Panc1 (cell line): ENCODE results near the gene SLC22A3. TPM values are rescaled to one million over a fixed set of nuclear protein-coding genes. Genes with fewer than 3 reads are reported as not detected.

Experiments used
- ATAC-seq: fragments of 200-7000 bp; cut with Tn5 transposase; 2 replicates; pipeline ENCODE4 v1.9.1; 2020; ENCODE audit warnings: mild to moderate bottlenecking, moderate library complexity
- BruUV-seq: library from RNA; stranded (reverse); fragments of 400-500 nt; replicated peaks from 2 replicates; lab custom pipeline; 2021; lab: Mats Ljungman, UMichigan
- CTCF ChIA-PET: fragments of 300-600 bp; sonication (Branson Sonifier 250); formaldehyde crosslinking; loops from one replicate; lab custom pipeline; 2022; ENCODE audit warnings: antibody characterized with exemption; lab: Charles Lee
- POLR2A ChIA-PET: fragments of 300-600 bp; sonication (Branson Sonifier 250); formaldehyde crosslinking; loops from one replicate; lab custom pipeline; 2022; ENCODE audit warnings: antibody characterized with exemption; lab: Charles Lee
- DNase-seq: peaks from one replicate; pipeline ENCODE4 v3.0.0-alpha.2; 2010; ENCODE audit warnings: low read depth, low spot score
- H3K27ac ChIP-seq: 2 replicates; pipeline ENCODE4 v1.5.1; 2011; ENCODE audit warnings: mild to moderate bottlenecking, low read length, inconsistent platforms
- H3K27me3 ChIP-seq: fragments of 200-500 bp; sonication (Bioruptor generic); 2 replicates; pipeline ENCODE4 v1.6.0; 2014; ENCODE audit warnings: low read length, inconsistent platforms; ENCODE audit not compliant: control insufficient read depth, insufficient read depth
- H3K36me3 ChIP-seq: fragments of 200-500 bp; sonication (Bioruptor generic); 2 replicates; pipeline ENCODE4 v1.5.1; 2014; ENCODE audit warnings: inconsistent platforms, mild to moderate bottlenecking, low read length, moderate library complexity; ENCODE audit not compliant: control insufficient read depth, insufficient read depth
- H3K4me1 ChIP-seq: 2 replicates; pipeline ENCODE4 v1.5.1; 2011; ENCODE audit warnings: inconsistent platforms, mild to moderate bottlenecking, low read length, moderate library complexity; ENCODE audit not compliant: control insufficient read depth, insufficient read depth
- H3K4me3 ChIP-seq, 2 experiments: 2 replicates each; pipeline ENCODE4 v1.5.1; 2011 to 2012; ENCODE audit warnings: low read depth in 2 of 2, low read length in 2 of 2, mild to moderate bottlenecking in 2 of 2, inconsistent platforms in 1 of 2, moderate library complexity in 1 of 2
- H3K9me3 ChIP-seq: fragments of 200-500 bp; sonication (Bioruptor generic); 2 replicates; pipeline ENCODE4 v1.5.1; 2014; ENCODE audit warnings: low read depth, mild to moderate bottlenecking, inconsistent platforms, low read length, moderate library complexity; ENCODE audit not compliant: control insufficient read depth, insufficient read depth
- POLR2AphosphoS5 ChIP-seq: IDR thresholded peaks from 2 replicates; pipeline ENCODE4 v1.6.1; 2012; ENCODE audit warnings: mild to moderate bottlenecking, low read depth, low read length, moderate library complexity
- SIN3A ChIP-seq: IDR thresholded peaks from 2 replicates; pipeline ENCODE4 v1.6.1; 2012; ENCODE audit warnings: low read depth, mild to moderate bottlenecking, low read length, moderate library complexity, borderline replicate concordance; ENCODE audit not compliant: insufficient read depth
- TCF7L2 ChIP-seq: IDR thresholded peaks from 2 replicates; pipeline ENCODE4 v1.6.1; 2011; ENCODE audit warnings: mild to moderate bottlenecking, low read depth, low read length, inconsistent platforms
- in situ Hi-C: cut with HindIII; loops from 2 replicates; pipeline ENCODE4 v1.10.0; 2016; ENCODE audit warnings: low sequenced_read_pairs, low pct_unique_long_range_greater_than_20kb
- intact Hi-C: fragments of 100-400 bp; cut with micrococcal nuclease; formaldehyde crosslinking; loops from one replicate; pipeline ENCODE4 v1.10.0; 2022; ENCODE audit not compliant: unreplicated experiment
- total RNA-seq: library from RNA; stranded (reverse); gene quantifications from one replicate; pipeline ENCODE4 v1.2.1, GENCODE V29; 2021; ENCODE audit not compliant: unreplicated experiment
- TF ChIP-seq, protein P1 (sequence below): fragments of 450-650 bp; IDR thresholded peaks from 2 replicates; pipeline ENCODE4 v1.5.1; 2017; ENCODE audit warnings: mild to moderate bottlenecking
- TF ChIP-seq, protein P2 (sequence below), 2 experiments: IDR thresholded peaks; 2 replicates each; pipeline ENCODE4 v1.6.1; 2011 to 2012; ENCODE audit warnings: low read depth in 2 of 2, control low read depth in 1 of 2, low read length in 1 of 2, mild to moderate bottlenecking in 1 of 2, moderate library complexity in 1 of 2; ENCODE audit not compliant: insufficient read depth in 1 of 2

Gene SLC22A3
- total RNA-seq, 1 experiment from 2014 or later, result not detected

DNA sequence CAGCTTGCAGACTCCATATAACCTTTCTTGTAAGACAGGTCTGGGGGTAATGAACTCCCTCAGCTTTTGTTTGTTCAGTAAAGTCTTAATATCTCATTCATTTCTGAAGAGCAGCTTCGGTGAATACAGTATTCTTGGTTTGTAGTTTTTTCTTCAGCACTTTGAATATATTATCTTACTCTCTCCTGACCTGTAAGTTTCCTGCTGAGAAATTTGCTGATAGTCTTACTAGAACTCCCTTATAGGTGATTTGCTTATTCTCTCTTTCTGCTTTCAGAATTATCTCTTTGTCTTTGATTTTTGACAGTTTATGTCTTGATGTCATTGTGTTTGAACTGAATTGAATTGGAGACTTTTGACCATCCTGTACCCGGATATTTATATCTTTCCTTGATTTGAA is 35.3 kb upstream of the SLC22A3 start:
- ChIA-PET CTCF (no interaction called here), POLR2A (no interaction called here)
- no peak for TF ChIP-seq TCF7L2
- TF ChIP-seq POLR2AphosphoS5, result no peak
- TF ChIP-seq, protein P1, sequence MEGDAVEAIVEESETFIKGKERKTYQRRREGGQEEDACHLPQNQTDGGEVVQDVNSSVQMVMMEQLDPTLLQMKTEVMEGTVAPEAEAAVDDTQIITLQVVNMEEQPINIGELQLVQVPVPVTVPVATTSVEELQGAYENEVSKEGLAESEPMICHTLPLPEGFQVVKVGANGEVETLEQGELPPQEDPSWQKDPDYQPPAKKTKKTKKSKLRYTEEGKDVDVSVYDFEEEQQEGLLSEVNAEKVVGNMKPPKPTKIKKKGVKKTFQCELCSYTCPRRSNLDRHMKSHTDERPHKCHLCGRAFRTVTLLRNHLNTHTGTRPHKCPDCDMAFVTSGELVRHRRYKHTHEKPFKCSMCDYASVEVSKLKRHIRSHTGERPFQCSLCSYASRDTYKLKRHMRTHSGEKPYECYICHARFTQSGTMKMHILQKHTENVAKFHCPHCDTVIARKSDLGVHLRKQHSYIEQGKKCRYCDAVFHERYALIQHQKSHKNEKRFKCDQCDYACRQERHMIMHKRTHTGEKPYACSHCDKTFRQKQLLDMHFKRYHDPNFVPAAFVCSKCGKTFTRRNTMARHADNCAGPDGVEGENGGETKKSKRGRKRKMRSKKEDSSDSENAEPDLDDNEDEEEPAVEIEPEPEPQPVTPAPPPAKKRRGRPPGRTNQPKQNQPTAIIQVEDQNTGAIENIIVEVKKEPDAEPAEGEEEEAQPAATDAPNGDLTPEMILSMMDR, result no peak
- TF ChIP-seq, protein P2, sequence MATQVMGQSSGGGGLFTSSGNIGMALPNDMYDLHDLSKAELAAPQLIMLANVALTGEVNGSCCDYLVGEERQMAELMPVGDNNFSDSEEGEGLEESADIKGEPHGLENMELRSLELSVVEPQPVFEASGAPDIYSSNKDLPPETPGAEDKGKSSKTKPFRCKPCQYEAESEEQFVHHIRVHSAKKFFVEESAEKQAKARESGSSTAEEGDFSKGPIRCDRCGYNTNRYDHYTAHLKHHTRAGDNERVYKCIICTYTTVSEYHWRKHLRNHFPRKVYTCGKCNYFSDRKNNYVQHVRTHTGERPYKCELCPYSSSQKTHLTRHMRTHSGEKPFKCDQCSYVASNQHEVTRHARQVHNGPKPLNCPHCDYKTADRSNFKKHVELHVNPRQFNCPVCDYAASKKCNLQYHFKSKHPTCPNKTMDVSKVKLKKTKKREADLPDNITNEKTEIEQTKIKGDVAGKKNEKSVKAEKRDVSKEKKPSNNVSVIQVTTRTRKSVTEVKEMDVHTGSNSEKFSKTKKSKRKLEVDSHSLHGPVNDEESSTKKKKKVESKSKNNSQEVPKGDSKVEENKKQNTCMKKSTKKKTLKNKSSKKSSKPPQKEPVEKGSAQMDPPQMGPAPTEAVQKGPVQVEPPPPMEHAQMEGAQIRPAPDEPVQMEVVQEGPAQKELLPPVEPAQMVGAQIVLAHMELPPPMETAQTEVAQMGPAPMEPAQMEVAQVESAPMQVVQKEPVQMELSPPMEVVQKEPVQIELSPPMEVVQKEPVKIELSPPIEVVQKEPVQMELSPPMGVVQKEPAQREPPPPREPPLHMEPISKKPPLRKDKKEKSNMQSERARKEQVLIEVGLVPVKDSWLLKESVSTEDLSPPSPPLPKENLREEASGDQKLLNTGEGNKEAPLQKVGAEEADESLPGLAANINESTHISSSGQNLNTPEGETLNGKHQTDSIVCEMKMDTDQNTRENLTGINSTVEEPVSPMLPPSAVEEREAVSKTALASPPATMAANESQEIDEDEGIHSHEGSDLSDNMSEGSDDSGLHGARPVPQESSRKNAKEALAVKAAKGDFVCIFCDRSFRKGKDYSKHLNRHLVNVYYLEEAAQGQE (IDR thresholded peaks at IDR 0.05; ENCODE audit: insufficient read depth in 1 of 2, low read depth in 2 of 2, low read length in 1 of 2), result no peak
- TF ChIP-seq SIN3A, result no peak
- in situ Hi-C loops, result no loop called here
- no TSS peak for BruUV-seq
- no peak for ATAC-seq
- Histone ChIP-seq H3K4me3 (no peak overlapping the region), H3K36me3 (no peaks in the 10 kb centered on the region), H3K4me1 (no peaks in the 10 kb centered on the region), H3K27me3 (no peaks in the 10 kb centered on the region), H3K27ac (no peak overlapping the region), H3K9me3 (peaks cover 6% of the 10 kb centered on the region; the same call in 1 of the 2 replicates)
- DNase-seq, result no peak
- intact Hi-C loops, result no loop called here

- intact Hi-C loops, result no loop called here
Measured at GRCh38 chr6:160315310-160315709, 32.9 kb upstream of the SLC22A3 start.

More at GRCh38 chr6:160315310-160315709, 32.9 kb upstream of the SLC22A3 start:
- TF ChIP-seq TCF7L2 (no peak), POLR2AphosphoS5 (no peak), SIN3A (no peak)
- TF ChIP-seq, protein P1, result no peak
- TF ChIP-seq, protein P2 (IDR thresholded peaks at IDR 0.05; ENCODE audit: insufficient read depth in 1 of 2, low read depth in 2 of 2, low read length in 1 of 2), result no peak
- ATAC-seq (no peak), DNase-seq (no peak)
- Histone ChIP-seq H3K9me3 (peaks cover 6% of the 10 kb centered on the region; the same call in 1 of the 2 replicates), H3K4me1 (no peaks in the 10 kb centered on the region), H3K4me3 (no peak overlapping the region), H3K27ac (no peak overlapping the region), H3K36me3 (no peaks in the 10 kb centered on the region), H3K27me3 (no peaks in the 10 kb centered on the region)
- POLR2A ChIA-PET, result no interaction called here
- CTCF ChIA-PET, result no interaction called here
- in situ Hi-C loops, result no loop called here
- no TSS peak for BruUV-seq
